GM12878 (cell line): ENCODE results near the gene CSTPP1.
"Not testable (repeated sequence)": the region's sequence is repeated elsewhere in the genome, so short reads cannot be mapped to it uniquely, and the experiment has no call there.

Experiments used
- CHD1 ChIP-seq: IDR thresholded peaks from 2 replicates; pipeline ENCODE4 v1.6.1; 2012; ENCODE audit warnings: low read depth, low read length, improper control_type of control experiment
- IRF4 ChIP-seq: IDR thresholded peaks from 2 replicates; pipeline ENCODE4 v1.6.1; 2011; ENCODE audit warnings: low read depth, low read length
- MTA3 ChIP-seq: IDR thresholded peaks from 2 replicates; pipeline ENCODE4 v1.6.1; 2012; ENCODE audit warnings: low read length, inconsistent platforms, borderline replicate concordance
- NFYB ChIP-seq: IDR thresholded peaks from 2 replicates; pipeline ENCODE4 v1.6.1; 2011; ENCODE audit warnings: low read depth, mild to moderate bottlenecking, low read length, improper control_type of control experiment, moderate library complexity; ENCODE audit not compliant: insufficient read depth
- TCF7 ChIP-seq: IDR thresholded peaks from 2 replicates; pipeline ENCODE4 v1.6.1; 2014; ENCODE audit warnings: antibody characterized with exemption, borderline replicate concordance
- TF ChIP-seq, protein P1 (sequence below), 3 experiments: IDR thresholded peaks in 2 of 3; conservative IDR thresholded peaks in 1 of 3; 2 replicates each; pipeline ENCODE4 v1.5.1; 2011; ENCODE audit warnings: low read depth in 3 of 3, low read length in 3 of 3, mild to moderate bottlenecking in 3 of 3, control low read depth in 2 of 3, moderate library complexity in 2 of 3, inconsistent platforms in 1 of 3, mixed read lengths in 1 of 3; ENCODE audit not compliant: control insufficient read depth in 2 of 3, insufficient read depth in 1 of 3; ENCODE audit errors: extremely low read depth in 1 of 3

DNA sequence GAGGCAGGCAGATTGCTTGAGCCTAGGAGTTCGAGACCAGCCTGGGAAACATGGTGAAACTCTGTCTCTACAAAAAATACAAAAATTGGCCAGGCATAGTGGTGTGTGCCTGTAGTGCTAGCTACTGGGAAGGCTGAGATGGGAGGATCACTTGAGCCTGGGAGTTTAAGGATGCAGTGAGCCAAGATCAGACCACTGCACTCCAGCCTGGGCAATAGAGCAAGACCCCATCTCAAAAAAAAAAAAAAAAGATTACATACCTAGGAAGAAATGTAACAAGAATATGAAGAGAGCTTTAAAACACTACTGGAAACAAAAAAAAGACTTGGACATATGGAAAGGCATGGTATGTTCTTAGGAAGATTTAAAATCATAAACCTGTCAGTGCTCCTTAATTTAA is 144.2 kb downstream of the CSTPP1 start:
- TF ChIP-seq NFYB, MTA3, CHD1, TCF7, IRF4: not testable (repeated sequence)
- TF ChIP-seq, protein P1, sequence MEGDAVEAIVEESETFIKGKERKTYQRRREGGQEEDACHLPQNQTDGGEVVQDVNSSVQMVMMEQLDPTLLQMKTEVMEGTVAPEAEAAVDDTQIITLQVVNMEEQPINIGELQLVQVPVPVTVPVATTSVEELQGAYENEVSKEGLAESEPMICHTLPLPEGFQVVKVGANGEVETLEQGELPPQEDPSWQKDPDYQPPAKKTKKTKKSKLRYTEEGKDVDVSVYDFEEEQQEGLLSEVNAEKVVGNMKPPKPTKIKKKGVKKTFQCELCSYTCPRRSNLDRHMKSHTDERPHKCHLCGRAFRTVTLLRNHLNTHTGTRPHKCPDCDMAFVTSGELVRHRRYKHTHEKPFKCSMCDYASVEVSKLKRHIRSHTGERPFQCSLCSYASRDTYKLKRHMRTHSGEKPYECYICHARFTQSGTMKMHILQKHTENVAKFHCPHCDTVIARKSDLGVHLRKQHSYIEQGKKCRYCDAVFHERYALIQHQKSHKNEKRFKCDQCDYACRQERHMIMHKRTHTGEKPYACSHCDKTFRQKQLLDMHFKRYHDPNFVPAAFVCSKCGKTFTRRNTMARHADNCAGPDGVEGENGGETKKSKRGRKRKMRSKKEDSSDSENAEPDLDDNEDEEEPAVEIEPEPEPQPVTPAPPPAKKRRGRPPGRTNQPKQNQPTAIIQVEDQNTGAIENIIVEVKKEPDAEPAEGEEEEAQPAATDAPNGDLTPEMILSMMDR (IDR thresholded peaks at IDR 0.05 in 2 of 3, conservative IDR thresholded peaks at IDR 0.05 in 1 of 3; ENCODE audit: control insufficient read depth in 2 of 3, extremely low read depth in 1 of 3, insufficient read depth in 1 of 3, low read depth in 3 of 3, low read length in 3 of 3) = not testable (repeated sequence)
